Neural cell (in vitro differentiated cells): ENCODE measurements around the gene CCDC9.

Experiments
- EP300 ChIP-seq: fragments of 450-650 bp; conservative IDR thresholded peaks from 2 replicates; pipeline ENCODE4 v1.6.1; 2014; ENCODE audit warnings: antibody characterized with exemption, mild to moderate bottlenecking, moderate library complexity; ENCODE audit not compliant: poor library complexity, severe bottlenecking
- EZH2 ChIP-seq: fragments of 200-600, 300-800 bp; shearing (Covaris generic), sonication (generic); IDR thresholded peaks from 2 replicates; pipeline ENCODE4 v1.6.1; 2014; ENCODE audit warnings: antibody characterized with exemption, low read length, borderline replicate concordance, mild to moderate bottlenecking; ENCODE audit not compliant: insufficient read depth, poor library complexity, severe bottlenecking
- POLR2AphosphoS5 ChIP-seq: IDR thresholded peaks from 2 replicates; pipeline ENCODE4 v1.6.1; 2012
- TF ChIP-seq, protein P1 (sequence below): fragments of 450-650 bp; IDR thresholded peaks from 2 replicates; pipeline ENCODE4 v1.5.1; 2014; ENCODE audit warnings: antibody characterized with exemption, mild to moderate bottlenecking, moderate library complexity; ENCODE audit not compliant: poor library complexity, severe bottlenecking

GRCh38 chr19:47239152-47239551 lies 17.2 kb upstream of the CCDC9 start:
- TF ChIP-seq, protein P1, sequence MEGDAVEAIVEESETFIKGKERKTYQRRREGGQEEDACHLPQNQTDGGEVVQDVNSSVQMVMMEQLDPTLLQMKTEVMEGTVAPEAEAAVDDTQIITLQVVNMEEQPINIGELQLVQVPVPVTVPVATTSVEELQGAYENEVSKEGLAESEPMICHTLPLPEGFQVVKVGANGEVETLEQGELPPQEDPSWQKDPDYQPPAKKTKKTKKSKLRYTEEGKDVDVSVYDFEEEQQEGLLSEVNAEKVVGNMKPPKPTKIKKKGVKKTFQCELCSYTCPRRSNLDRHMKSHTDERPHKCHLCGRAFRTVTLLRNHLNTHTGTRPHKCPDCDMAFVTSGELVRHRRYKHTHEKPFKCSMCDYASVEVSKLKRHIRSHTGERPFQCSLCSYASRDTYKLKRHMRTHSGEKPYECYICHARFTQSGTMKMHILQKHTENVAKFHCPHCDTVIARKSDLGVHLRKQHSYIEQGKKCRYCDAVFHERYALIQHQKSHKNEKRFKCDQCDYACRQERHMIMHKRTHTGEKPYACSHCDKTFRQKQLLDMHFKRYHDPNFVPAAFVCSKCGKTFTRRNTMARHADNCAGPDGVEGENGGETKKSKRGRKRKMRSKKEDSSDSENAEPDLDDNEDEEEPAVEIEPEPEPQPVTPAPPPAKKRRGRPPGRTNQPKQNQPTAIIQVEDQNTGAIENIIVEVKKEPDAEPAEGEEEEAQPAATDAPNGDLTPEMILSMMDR = no peak
- no peak for TF ChIP-seq EZH2
- TF ChIP-seq EP300 = no peak
- no peak for TF ChIP-seq POLR2AphosphoS5
